HepG2 (cell line): ENCODE measurements around the gene UBL5. TPM values are rescaled to one million over a fixed set of nuclear protein-coding genes. Genes with fewer than 3 reads are reported as not detected.

Experiments
- E2F1 ChIP-seq: sonication (generic); formaldehyde crosslinking; IDR thresholded peaks from 2 replicates; pipeline ENCODE4 v1.5.0; 2020; ENCODE audit warnings: missing genetic modification reagents
- HMG20A ChIP-seq: IDR thresholded peaks from 2 replicates; pipeline ENCODE4 v1.6.1; 2016; ENCODE audit warnings: borderline replicate concordance
- HNF4G ChIP-seq, 2 experiments: sonication (generic) in 1 of 2; formaldehyde crosslinking in 1 of 2; IDR thresholded peaks; 2 replicates each; pipeline versions ENCODE4 v1.4.0 to v1.6.1; 2011 to 2020; ENCODE audit warnings: borderline replicate concordance in 2 of 2, low read depth in 2 of 2, mild to moderate bottlenecking in 2 of 2, low read length in 1 of 2, missing genetic modification reagents in 1 of 2, moderate library complexity in 1 of 2
- HOXA9 ChIP-seq: sonication (generic); formaldehyde crosslinking; IDR thresholded peaks from 2 replicates; pipeline ENCODE4 v1.8.1; 2022; ENCODE audit warnings: missing genetic modification reagents, mild to moderate bottlenecking, moderate library complexity, borderline replicate concordance
- NFATC3 ChIP-seq: sonication (generic); formaldehyde crosslinking; IDR thresholded peaks from 2 replicates; pipeline ENCODE4 v1.5.1; 2020; ENCODE audit warnings: mild to moderate bottlenecking, missing genetic modification reagents
- NRL ChIP-seq: sonication (generic); formaldehyde crosslinking; IDR thresholded peaks from 2 replicates; pipeline ENCODE4 v1.5.0; 2020; ENCODE audit warnings: missing genetic modification reagents, mild to moderate bottlenecking, moderate library complexity, borderline replicate concordance
- RCOR2 ChIP-seq: IDR thresholded peaks from 2 replicates; pipeline ENCODE4 v1.6.1; 2016; ENCODE audit warnings: missing biosample characterization, missing genetic modification reagents
- THAP11 ChIP-seq: IDR thresholded peaks from 2 replicates; pipeline ENCODE4 v1.6.1; 2016; ENCODE audit warnings: missing biosample characterization, missing genetic modification reagents
- ZHX2 ChIP-seq, 2 experiments: sonication (generic) in 1 of 2; formaldehyde crosslinking in 1 of 2; IDR thresholded peaks; 2 replicates each; pipeline versions ENCODE4 v1.6.1 to v1.9.0; 2014 to 2022; ENCODE audit warnings: antibody characterized with exemption in 1 of 2, borderline replicate concordance in 1 of 2, inconsistent platforms in 1 of 2, low read depth in 1 of 2, missing genetic modification reagents in 1 of 2
- ZNF292 ChIP-seq: sonication (generic); formaldehyde crosslinking; IDR thresholded peaks from 2 replicates; pipeline ENCODE4 v1.8.1; 2022; ENCODE audit warnings: mild to moderate bottlenecking, low read depth, missing genetic modification reagents, borderline replicate concordance
- ZNF354B ChIP-seq: sonication (generic); formaldehyde crosslinking; IDR thresholded peaks from 2 replicates; pipeline ENCODE4 v1.8.0; 2022; ENCODE audit warnings: mild to moderate bottlenecking, missing genetic modification reagents
- ZNF512B ChIP-seq: sonication (generic); formaldehyde crosslinking; IDR thresholded peaks from 2 replicates; pipeline ENCODE4 v1.5.1; 2020; ENCODE audit warnings: missing genetic modification reagents, mild to moderate bottlenecking, borderline replicate concordance
- ZNF556 ChIP-seq: sonication (generic); formaldehyde crosslinking; IDR thresholded peaks from 2 replicates; pipeline ENCODE4 v1.4.0; 2020; ENCODE audit warnings: mild to moderate bottlenecking, missing genetic modification reagents, borderline replicate concordance
- ZNF615 ChIP-seq: sonication (generic); formaldehyde crosslinking; IDR thresholded peaks from 2 replicates; pipeline ENCODE4 v1.5.0; 2020; ENCODE audit warnings: mild to moderate bottlenecking, missing genetic modification reagents, borderline replicate concordance
- ZNF788 ChIP-seq: sonication (generic); formaldehyde crosslinking; IDR thresholded peaks from 2 replicates; pipeline ENCODE4 v1.5.0; 2020; ENCODE audit warnings: mild to moderate bottlenecking, missing genetic modification reagents, borderline replicate concordance
- polyA plus RNA-seq, 8 experiments: library from polyadenylated mRNA; depleted of rRNA in 3 of 8; stranded (reverse) in 7 of 8; unstranded in 1 of 8; fragments of >200 nt; fragmentation: Illumina TruSeq in 4 of 8; extraction: Trizol in 4 of 8; gene quantifications; 2 replicates each; pipeline versions ENCODE4 v1.2.1 to v1.2.3, GENCODE V29; 2011 to 2016; ENCODE audit warnings: low read depth in 4 of 8, missing spikeins in 1 of 8, mixed read lengths in 1 of 8; ENCODE audit not compliant: insufficient read depth in 1 of 8
- total RNA-seq, 5 experiments: library from RNA; depleted of rRNA; stranded (reverse); fragments of >200 nt; fragmentation: Illumina TruSeq; extraction: Trizol; gene quantifications; 2 replicates each; pipeline ENCODE4 v1.2.3, GENCODE V29; 2016; ENCODE audit warnings: low read depth in 1 of 5
- TF ChIP-seq, protein P1 (sequence below): IDR thresholded peaks from 2 replicates; pipeline ENCODE4 v1.6.1; 2016; ENCODE audit warnings: missing compliant biosample characterization, missing genetic modification reagents, borderline replicate concordance

The UBL5 gene
- total and polyA plus RNA-seq, 2 of the 13 experiments (the other 11 are each of a cell fraction or from before 2014, with no cell fraction given): 373 to 487 TPM

DNA sequence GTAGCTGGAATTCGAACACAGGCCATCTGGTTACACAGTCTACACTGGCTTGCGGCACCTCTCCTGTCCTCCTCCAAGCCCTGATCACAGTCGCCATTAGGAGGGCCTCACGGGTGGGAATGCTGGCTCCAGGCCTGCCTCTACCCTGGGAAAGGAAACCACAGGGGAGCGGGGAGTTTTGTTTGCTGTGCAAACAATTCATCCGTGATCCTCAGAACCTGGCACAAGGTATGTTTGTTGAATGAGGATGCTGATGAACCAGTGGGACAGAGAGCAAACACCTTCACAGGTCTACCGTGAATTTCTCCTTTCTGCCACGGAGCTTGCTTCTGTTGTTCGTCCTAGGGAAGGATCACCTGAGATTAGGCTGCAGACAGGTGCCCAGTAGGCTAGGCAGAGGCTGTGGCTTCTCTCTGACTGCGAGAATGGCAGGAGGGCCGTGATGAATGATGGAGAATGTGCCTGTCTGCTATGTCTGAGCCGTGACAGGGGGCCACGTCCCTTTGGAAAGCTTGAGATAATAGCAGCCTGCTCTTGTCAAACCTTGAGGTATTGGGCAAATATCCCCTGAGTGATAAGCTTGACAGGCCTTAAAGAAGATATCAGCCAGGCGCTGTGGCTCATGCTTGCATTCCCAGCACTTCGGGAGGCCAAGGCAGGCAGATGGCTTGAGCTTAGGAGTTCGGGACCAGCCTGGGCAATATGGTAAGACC is 44.1 kb downstream of the UBL5 start (continued):
- TF ChIP-seq NRL (no peak; the same call in 1 of the 2 replicates), E2F1 (no peak), ZNF512B (CRISPR knock-in tag) (no peak), ZNF556 (CRISPR knock-in tag) (0 out of 2 replicates have a peak, but pooled peaks have one; percentile 38), NFATC3 (CRISPR knock-in tag) (no peak), ZNF292 (0 out of 2 replicates have a peak, but pooled peaks have one; percentile 24), ZHX2 (IDR thresholded peaks at IDR 0.05; ENCODE audit: low read depth) (no peak), ZHX2 (CRISPR knock-in tag; IDR thresholded peaks at IDR 0.05; ENCODE audit: borderline replicate concordance) (no peak), HNF4G (IDR thresholded peaks at IDR 0.05; ENCODE audit: borderline replicate concordance, low read depth, low read length) (no peak), HNF4G (CRISPR knock-in tag; IDR thresholded peaks at IDR 0.05; ENCODE audit: borderline replicate concordance, low read depth) (no peak), HMG20A (CRISPR knock-in tag) (peak; percentile 45; the same call in 1 of the 2 replicates), THAP11 (CRISPR knock-in tag) (0 out of 2 replicates have a peak, but pooled peaks have one; percentile 31), ZNF788 (CRISPR knock-in tag) (no peak), RCOR2 (CRISPR knock-in tag) (peak; percentile 57; the same call in 1 of the 2 replicates), ZNF354B (CRISPR knock-in tag) (no peak), HOXA9 (CRISPR knock-in tag) (no peak), ZNF615 (CRISPR knock-in tag) (no peak)
- TF ChIP-seq, protein P1, sequence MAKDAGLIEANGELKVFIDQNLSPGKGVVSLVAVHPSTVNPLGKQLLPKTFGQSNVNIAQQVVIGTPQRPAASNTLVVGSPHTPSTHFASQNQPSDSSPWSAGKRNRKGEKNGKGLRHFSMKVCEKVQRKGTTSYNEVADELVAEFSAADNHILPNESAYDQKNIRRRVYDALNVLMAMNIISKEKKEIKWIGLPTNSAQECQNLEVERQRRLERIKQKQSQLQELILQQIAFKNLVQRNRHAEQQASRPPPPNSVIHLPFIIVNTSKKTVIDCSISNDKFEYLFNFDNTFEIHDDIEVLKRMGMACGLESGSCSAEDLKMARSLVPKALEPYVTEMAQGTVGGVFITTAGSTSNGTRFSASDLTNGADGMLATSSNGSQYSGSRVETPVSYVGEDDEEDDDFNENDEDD (CRISPR knock-in tag): 0 out of 2 replicates have a peak, but pooled peaks have one; percentile 16
